Sigmoid colon (tissue), 7 donors: ENCODE results near the gene DNAJC18. TPM values are rescaled to one million over a fixed set of nuclear protein-coding genes. Genes with fewer than 3 reads are reported as not detected.

Experiments used
- DNase-seq: peaks from one replicate; pipeline ENCODE4 v3.0.0-alpha.2; 2019
- H3K27ac ChIP-seq, 4 donors: fragments of 200-600 bp; sonication (generic); one replicate each; pipeline ENCODE4 v1.5.1; 2016 to 2019; ENCODE audit warnings: mild to moderate bottlenecking in 1 of 4
- H3K27me3 ChIP-seq, 3 donors: fragments of 200-600 bp; sonication (generic); one replicate each; pipeline ENCODE4 v1.5.1; 2019; ENCODE audit warnings: mild to moderate bottlenecking in 1 of 3
- H3K36me3 ChIP-seq, 4 donors: fragments of 200-600 bp; sonication (generic); one replicate each; pipeline ENCODE4 v1.5.1; 2016 to 2019
- H3K4me1 ChIP-seq, 4 donors: fragments of 200-600 bp; sonication (generic); one replicate each; pipeline ENCODE4 v1.5.1; 2017 to 2019
- H3K4me3 ChIP-seq, 4 donors: fragments of 200-600 bp; sonication (generic); one replicate each; pipeline ENCODE4 v1.5.1; 2017 to 2019; ENCODE audit warnings: mild to moderate bottlenecking in 2 of 4, moderate library complexity in 1 of 4
- H3K9me3 ChIP-seq, 4 donors: fragments of 200-600 bp in 3 of 4; sonication (generic) in 3 of 4; one replicate each; pipeline versions ENCODE4 v1.5.1 to v1.6.1; 2013 to 2019
- CTCF ChIP-seq, 4 experiments: fragments of 450-650 bp in 3 of 4; fragments of 200-600 bp in 1 of 4; IDR thresholded peaks; one replicate each; pipeline ENCODE4 v1.5.1; 2016 to 2019; ENCODE audit warnings: antibody characterized with exemption in 4 of 4, mild to moderate bottlenecking in 3 of 4, moderate library complexity in 2 of 4
- EP300 ChIP-seq, 4 donors: sonication (generic); formaldehyde crosslinking; IDR thresholded peaks; one replicate each; pipeline ENCODE4 v1.6.1; 2017; ENCODE audit warnings: antibody characterized with exemption in 4 of 4
- POLR2A ChIP-seq, 2 donors: fragments of 450-650 bp; IDR thresholded peaks; one replicate each; pipeline ENCODE4 v1.6.1; 2016; ENCODE audit warnings: antibody characterized with exemption in 2 of 2, mild to moderate bottlenecking in 2 of 2, moderate library complexity in 2 of 2
- POLR2AphosphoS5 ChIP-seq, 4 donors: sonication (generic); formaldehyde crosslinking; IDR thresholded peaks; one replicate each; pipeline ENCODE4 v1.6.1; 2017; ENCODE audit warnings: antibody characterized with exemption in 4 of 4
- WGBS, 2 donors: extraction: QIAGEN DNeasy Blood & Tissue Kit; methylation state at CpG; one replicate each; pipeline ENCODE4 v1.1.7; 2013; 5-methylcytosine and 5-hydroxymethylcytosine counted together
- intact Hi-C: fragments of 100-400 bp; cut with DNase I; formaldehyde crosslinking; loops from one replicate; pipeline ENCODE4 v1.15.1; 2023
- polyA plus RNA-seq, 3 donors: library from polyadenylated mRNA; stranded (reverse); fragments of 200-250 nt; gene quantifications; one replicate each; pipeline ENCODE4 v1.2.3, GENCODE V29; 2013
- total RNA-seq, 4 donors: library from RNA; depleted of rRNA; stranded (reverse); fragments of >200 nt; gene quantifications; one replicate each; pipeline ENCODE4 v1.1.0, GENCODE V29; 2016
- donor health status: healthy with polysubstance abuse.
- donor health status: Bipolar disorder and iron deficiency.
- donor health status: healthy.

Gene DNAJC18
- total and polyA plus RNA-seq, 7 donors, result 1.2 to 12.5 (median 6.8) TPM

- Histone ChIP-seq H3K27ac (no peak overlapping the region), H3K27me3 (peaks cover 5 to 20% (median 14%) of the 10 kb centered on the region in 3 donors), H3K9me3 (no peaks in the 10 kb centered on the region), H3K36me3 (no peaks in the 10 kb centered on the region), H3K4me3 (no peak overlapping the region), H3K4me1 (peaks cover 0 to 20% (median 18%) of the 10 kb centered on the region in 4 donors)
- TF ChIP-seq CTCF (IDR thresholded peaks at IDR 0.05), result no peak
- TF ChIP-seq POLR2AphosphoS5 (IDR thresholded peaks at IDR 0.05), result no peak
- TF ChIP-seq POLR2A (IDR thresholded peaks at IDR 0.05), result no peak
- no peak for TF ChIP-seq EP300 (IDR thresholded peaks at IDR 0.05)
- DNase-seq, result no peak
- 84 to 88% methylated on average over 6 of the region's 6 CpGs for WGBS, 2 donors
- intact Hi-C loops, result loop anchor here (5.0 kb wide), 1 partner anchor 57 kb away; the partner anchor contains the start of gene PAIP2
These were observed 39.7 kb downstream of the DNAJC18 start for GRCh38 chr5:139399501-139400121.

DNA sequence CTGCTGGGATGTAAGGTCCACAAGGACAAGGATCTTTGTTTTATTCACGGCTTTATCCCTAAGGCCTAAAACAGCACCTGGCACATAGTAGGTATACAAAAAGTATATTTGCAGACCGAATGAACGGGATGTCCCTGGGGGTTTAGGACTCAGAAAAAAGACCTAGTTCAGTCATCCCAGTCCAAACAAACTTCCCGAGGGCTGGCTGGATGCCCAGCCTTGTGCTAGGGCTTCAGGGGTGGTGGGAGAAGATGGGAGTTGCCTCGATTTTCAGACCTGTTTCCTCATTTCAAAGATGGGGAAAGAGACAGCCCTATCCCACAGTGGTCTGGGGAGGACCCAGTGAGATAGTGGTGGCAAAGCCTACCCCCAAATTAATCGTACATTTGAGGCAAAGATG lies 41.4 kb downstream of the DNAJC18 start:
- Histone ChIP-seq H3K27ac (peak overlapping the region in 1 of 4 donors; percentile 10), H3K9me3 (no peaks in the 10 kb centered on the region), H3K36me3 (no peaks in the 10 kb centered on the region), H3K4me3 (no peak overlapping the region), H3K4me1 (peaks cover 0 to 25% (median 23%) of the 10 kb centered on the region in 4 donors), H3K27me3 (peaks cover 21 to 37% (median 31%) of the 10 kb centered on the region in 3 donors)
- DNase-seq, result no peak
- TF ChIP-seq CTCF (IDR thresholded peaks at IDR 0.05), result no peak
- no peak for TF ChIP-seq POLR2A (IDR thresholded peaks at IDR 0.05)
- no peak for TF ChIP-seq EP300 (IDR thresholded peaks at IDR 0.05)
- TF ChIP-seq POLR2AphosphoS5 (IDR thresholded peaks at IDR 0.05), result no peak
- 48 to 62% methylated on average over 6 of the region's 6 CpGs for WGBS, 2 donors
- intact Hi-C loops, result no loop called here

DNA sequence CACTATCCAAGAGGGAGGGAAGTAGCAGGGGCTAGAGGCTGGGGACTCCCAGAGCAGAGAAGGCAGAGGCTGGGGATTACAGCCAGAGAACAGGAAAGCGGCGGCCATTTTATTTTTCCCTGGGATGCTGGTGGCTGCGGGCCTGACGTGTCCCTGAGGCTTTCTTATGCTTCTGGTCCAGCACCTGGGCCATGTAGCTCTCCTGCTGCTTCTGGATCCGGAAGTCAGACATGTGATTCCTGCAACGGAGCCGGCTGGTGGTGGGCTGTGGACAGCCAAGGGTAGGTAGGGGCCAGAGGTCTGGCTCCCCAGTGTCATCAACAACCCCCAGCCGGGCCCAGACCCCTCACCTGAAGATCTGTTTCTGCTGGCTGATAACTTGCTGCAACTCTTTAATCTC lies 42.6 kb downstream of the DNAJC18 start:
- Histone ChIP-seq H3K9me3 (no peaks in the 10 kb centered on the region), H3K27ac (no peak overlapping the region), H3K4me1 (peaks cover 0 to 35% (median 32%) of the 10 kb centered on the region in 4 donors), H3K27me3 (peaks cover 29 to 49% (median 39%) of the 10 kb centered on the region in 3 donors), H3K36me3 (no peaks in the 10 kb centered on the region), H3K4me3 (no peak overlapping the region)
- TF ChIP-seq EP300 (IDR thresholded peaks at IDR 0.05), result no peak
- no peak for TF ChIP-seq POLR2A (IDR thresholded peaks at IDR 0.05)
- no peak for TF ChIP-seq CTCF (IDR thresholded peaks at IDR 0.05)
- TF ChIP-seq POLR2AphosphoS5 (IDR thresholded peaks at IDR 0.05), result no peak
- DNase-seq, result no peak
- WGBS, 2 donors, result 95% methylated on average over 8 of the region's 8 CpGs
- intact Hi-C loops, result no loop called here

DNA sequence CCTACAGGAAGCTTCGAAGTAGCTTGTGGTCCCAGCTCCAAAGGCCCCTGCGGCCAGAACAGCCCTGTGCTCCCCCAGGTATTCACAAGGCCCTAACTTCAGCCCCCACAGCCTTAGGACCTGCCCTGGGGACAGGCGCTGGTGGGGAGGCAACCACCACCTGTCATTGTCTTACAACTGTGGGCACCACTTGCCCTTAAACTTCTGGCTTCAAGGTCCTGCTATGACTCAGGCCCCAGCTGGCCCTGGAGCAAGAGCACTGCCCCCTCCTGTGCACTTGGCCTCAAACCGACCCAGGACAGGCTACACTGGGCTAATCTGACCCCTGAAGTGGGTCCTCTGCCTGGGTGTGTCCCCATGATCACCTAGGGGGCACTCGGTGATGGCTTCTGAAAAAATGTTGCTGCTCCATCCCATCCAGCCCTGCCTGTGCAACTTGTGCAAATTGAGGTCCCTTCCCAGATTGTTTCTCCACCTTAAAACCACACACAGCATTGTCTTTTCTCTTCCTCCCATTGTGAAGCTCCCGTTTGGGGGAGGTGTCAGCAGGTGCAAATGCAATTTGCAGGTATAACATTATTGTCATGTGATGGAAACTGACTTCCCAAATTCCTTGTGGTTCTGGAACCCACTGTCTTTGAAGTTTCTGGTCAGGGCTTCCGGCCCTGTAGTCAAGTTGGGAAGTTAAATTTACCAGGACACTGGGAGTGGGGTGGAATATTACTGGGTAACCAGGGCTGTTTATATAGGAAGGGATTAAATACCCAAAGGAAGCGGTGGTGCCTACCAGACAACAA lies 43.3 kb downstream of the DNAJC18 start:
- WGBS, 2 donors, result 85 to 87% methylated on average over 8 of the region's 8 CpGs
- intact Hi-C loops, result no loop called here
- H3K4me3 ChIP-seq, result no peak overlapping the region
- TF ChIP-seq POLR2AphosphoS5 (IDR thresholded peaks at IDR 0.05), result no peak
- H3K9me3 ChIP-seq, result no peaks in the 10 kb centered on the region
- H3K36me3 ChIP-seq, result no peaks in the 10 kb centered on the region
- DNase-seq, result no peak
- H3K4me1 ChIP-seq, result peaks cover 0 to 35% (median 32%) of the 10 kb centered on the region in 4 donors
- H3K27ac ChIP-seq, result peak overlapping the region in 1 of 4 donors; percentile 81
- peaks cover 29 to 50% (median 39%) of the 10 kb centered on the region in 3 donors for H3K27me3 ChIP-seq
